Mucosa of descending colon (tissue), 3 donors: Measurements from ENCODE around the gene PDE9A. TPM values are rescaled to one million over a fixed set of nuclear protein-coding genes. Genes with fewer than 3 reads are reported as not detected.

Experiments used
- ATAC-seq: fragments of 200-7000 bp; cut with Tn5 transposase; one replicate; pipeline ENCODE4 v1.9.1; 2020; ENCODE audit warnings: mild to moderate bottlenecking, moderate library complexity
- DNase-seq, 3 donors: peaks; one replicate each; pipeline ENCODE4 v3.0.0-alpha.2; 2020
- H3K36me3 ChIP-seq: fragments of 200-600 bp; one replicate; pipeline ENCODE4 v1.8.0; 2021; ENCODE audit warnings: low read depth, mild to moderate bottlenecking
- H3K4me1 ChIP-seq: fragments of 200-600 bp; one replicate; pipeline ENCODE4 v1.8.0; 2021; ENCODE audit warnings: low read depth, mild to moderate bottlenecking
- H3K4me3 ChIP-seq: fragments of 200-600 bp; one replicate; pipeline ENCODE4 v1.8.0; 2021; ENCODE audit warnings: mild to moderate bottlenecking
- H3K9me3 ChIP-seq: fragments of 200-600 bp; one replicate; pipeline ENCODE4 v1.8.0; 2021; ENCODE audit warnings: mild to moderate bottlenecking
- CTCF ChIP-seq: fragments of 200-600 bp; IDR thresholded peaks from one replicate; pipeline ENCODE4 v1.8.0; 2022; ENCODE audit warnings: antibody characterized with exemption, mild to moderate bottlenecking
- intact Hi-C, 2 donors: fragments of 100-400 bp; cut with DNase I in 1 of 2; cut with micrococcal nuclease in 1 of 2; formaldehyde crosslinking; loops; one replicate each; pipeline versions ENCODE4 v1.11.0 to v1.11.1; 2022; cut with DNase I, micrococcal nuclease
- total RNA-seq, 3 donors: library from RNA; stranded (reverse); fragmentation: NEBNext Ultra II Directional in 2 of 3; extraction: Animal tissue kit (Norgen Biotek cat#: 25700) in 2 of 3; gene quantifications; one replicate each; pipeline versions ENCODE4 v1.2.1 to v1.2.4, GENCODE V29; 2021 to 2023
- donor health status: DM: no; HTN: no; CAD: no; lungs with moderate emphysema.
- donor health status: DM: no; HTN: no; CAD: no.
- donor health status: DM: no; HTN: yes; CAD: no.

The PDE9A gene
- total RNA-seq, 3 donors from 2014 or later, result 98.4 to 200 (median 167) TPM

GRCh38 chr21:42645211-42646075 is 8.0 kb upstream of the PDE9A start:
- intact Hi-C loops, result no loop called here
- no peak overlapping the region for H3K4me3 ChIP-seq
- H3K9me3 ChIP-seq, result no peaks in the 10 kb centered on the region
- H3K4me1 ChIP-seq, result peaks cover 6% of the 10 kb centered on the region
- peak in 2 of 3 donors; percentile 17 to 40 for DNase-seq
- no peak for ATAC-seq
- no peak for TF ChIP-seq CTCF
- H3K36me3 ChIP-seq, result no peaks in the 10 kb centered on the region

- TF ChIP-seq CTCF, result no peak
- ATAC-seq (no peak), DNase-seq (peak in 2 of 3 donors; percentile 21 to 37)
- Histone ChIP-seq H3K36me3 (no peaks in the 10 kb centered on the region), H3K9me3 (no peaks in the 10 kb centered on the region), H3K4me1 (peaks cover 5% of the 10 kb centered on the region), H3K4me3 (no peak overlapping the region)
- intact Hi-C loops, result no loop called here
Measured at GRCh38 chr21:42646076-42646825, 7.2 kb upstream of the PDE9A start.

GRCh38 chr21:42646836-42647235 is 6.6 kb upstream of the PDE9A start:
- DNase-seq (peak in 2 of 3 donors; percentile 31 to 51), ATAC-seq (no peak)
- intact Hi-C loops, result no loop called here
- H3K4me3 ChIP-seq, result no peak overlapping the region
- no peaks in the 10 kb centered on the region for H3K9me3 ChIP-seq
- H3K36me3 ChIP-seq, result no peaks in the 10 kb centered on the region
- TF ChIP-seq CTCF, result no peak
- peaks cover 5% of the 10 kb centered on the region for H3K4me1 ChIP-seq

- peak in 2 of 3 donors; percentile 3 to 34 for DNase-seq
- Histone ChIP-seq H3K4me3 (no peak overlapping the region), H3K36me3 (no peaks in the 10 kb centered on the region), H3K9me3 (no peaks in the 10 kb centered on the region), H3K4me1 (peaks cover 17% of the 10 kb centered on the region)
- intact Hi-C loops, result no loop called here
- peak; percentile 5 for ATAC-seq
- TF ChIP-seq CTCF, result no peak
Measured at GRCh38 chr21:42648606-42649005, 4.8 kb upstream of the PDE9A start.

- H3K9me3 ChIP-seq, result no peaks in the 10 kb centered on the region
- TF ChIP-seq CTCF, result no peak
- no peaks in the 10 kb centered on the region for H3K36me3 ChIP-seq
- H3K4me3 ChIP-seq, result no peak overlapping the region
- H3K4me1 ChIP-seq, result peaks cover 17% of the 10 kb centered on the region
- intact Hi-C loops, result loop anchor here in 1 of 2 donors (10.0 kb wide), 1 partner anchor 165 kb away; no protein-coding TSS in a partner anchor
- ATAC-seq (no peak), DNase-seq (peak in 2 of 3 donors; percentile 24 to 25)
Measured at GRCh38 chr21:42649122-42650032, 4.0 kb upstream of the PDE9A start.
